Breast epithelium (tissue), 3 donors: ENCODE measurements around the gene USP2.
"Not testable (repeated sequence)": the region's sequence is repeated elsewhere in the genome, so short reads cannot be mapped to it uniquely, and the experiment has no call there.

ENCODE experiments used
- POLR2A ChIP-seq: fragments of 450-650 bp; IDR thresholded peaks from one replicate; pipeline ENCODE4 v1.6.1; 2016; ENCODE audit warnings: antibody characterized with exemption, mild to moderate bottlenecking, moderate library complexity
- POLR2AphosphoS5 ChIP-seq, 3 donors: sonication (generic); formaldehyde crosslinking; IDR thresholded peaks; one replicate each; pipeline ENCODE4 v1.6.1; 2017; ENCODE audit warnings: antibody characterized with exemption in 3 of 3
- TF ChIP-seq, protein P1 (sequence below), 3 donors: fragments of 450-650 bp; IDR thresholded peaks; one replicate each; pipeline ENCODE4 v1.5.1; 2016 to 2017; ENCODE audit warnings: antibody characterized with exemption in 3 of 3, mild to moderate bottlenecking in 3 of 3, moderate library complexity in 3 of 3

- not testable (repeated sequence) for TF ChIP-seq POLR2A; POLR2AphosphoS5 (IDR thresholded peaks at IDR 0.05)
- TF ChIP-seq, protein P1, sequence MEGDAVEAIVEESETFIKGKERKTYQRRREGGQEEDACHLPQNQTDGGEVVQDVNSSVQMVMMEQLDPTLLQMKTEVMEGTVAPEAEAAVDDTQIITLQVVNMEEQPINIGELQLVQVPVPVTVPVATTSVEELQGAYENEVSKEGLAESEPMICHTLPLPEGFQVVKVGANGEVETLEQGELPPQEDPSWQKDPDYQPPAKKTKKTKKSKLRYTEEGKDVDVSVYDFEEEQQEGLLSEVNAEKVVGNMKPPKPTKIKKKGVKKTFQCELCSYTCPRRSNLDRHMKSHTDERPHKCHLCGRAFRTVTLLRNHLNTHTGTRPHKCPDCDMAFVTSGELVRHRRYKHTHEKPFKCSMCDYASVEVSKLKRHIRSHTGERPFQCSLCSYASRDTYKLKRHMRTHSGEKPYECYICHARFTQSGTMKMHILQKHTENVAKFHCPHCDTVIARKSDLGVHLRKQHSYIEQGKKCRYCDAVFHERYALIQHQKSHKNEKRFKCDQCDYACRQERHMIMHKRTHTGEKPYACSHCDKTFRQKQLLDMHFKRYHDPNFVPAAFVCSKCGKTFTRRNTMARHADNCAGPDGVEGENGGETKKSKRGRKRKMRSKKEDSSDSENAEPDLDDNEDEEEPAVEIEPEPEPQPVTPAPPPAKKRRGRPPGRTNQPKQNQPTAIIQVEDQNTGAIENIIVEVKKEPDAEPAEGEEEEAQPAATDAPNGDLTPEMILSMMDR (IDR thresholded peaks at IDR 0.05), result not testable (repeated sequence)
Measured at GRCh38 chr11:119405448-119405847, 24.0 kb upstream of the USP2 start.
